GM18519 (cell line): Measurements from ENCODE around the gene PBX2.
"Not testable (repeated sequence)": the region's sequence is repeated elsewhere in the genome, so short reads cannot be mapped to it uniquely, and the experiment has no call there.

Experiments
- ATAC-seq: cut with Tn5 transposase; IDR thresholded peaks from one replicate; pipeline ENCODE4 v1.9.1; 2021; ENCODE audit warnings: mild to moderate bottlenecking, moderate library complexity; ENCODE audit not compliant: unreplicated experiment, low FRiP score

Gene PBX2

GRCh38 chr6:32151863-32152768 is 37.9 kb downstream of the PBX2 start, which contains the start of gene PRRT1:
TSS of gene PRRT1 (minus strand) at chr6:32151939. CDS start at chr6:32151827, 112 bp downstream.
- no peak for ATAC-seq

- no peak for ATAC-seq
Observed at GRCh38 chr6:32151181-32151862, 38.7 kb downstream of the PBX2 start.

GRCh38 chr6:32149932-32150870 is 39.8 kb downstream of the PBX2 start:
- no peak for ATAC-seq

- ATAC-seq, result no peak
Observed at GRCh38 chr6:32149092-32149755, 40.8 kb downstream of the PBX2 start.

- ATAC-seq, result no peak
Observed at GRCh38 chr6:32148289-32149091, 41.5 kb downstream of the PBX2 start.

- ATAC-seq, result no peak
Observed at GRCh38 chr6:32147401-32148132, 42.4 kb downstream of the PBX2 start.

DNA sequence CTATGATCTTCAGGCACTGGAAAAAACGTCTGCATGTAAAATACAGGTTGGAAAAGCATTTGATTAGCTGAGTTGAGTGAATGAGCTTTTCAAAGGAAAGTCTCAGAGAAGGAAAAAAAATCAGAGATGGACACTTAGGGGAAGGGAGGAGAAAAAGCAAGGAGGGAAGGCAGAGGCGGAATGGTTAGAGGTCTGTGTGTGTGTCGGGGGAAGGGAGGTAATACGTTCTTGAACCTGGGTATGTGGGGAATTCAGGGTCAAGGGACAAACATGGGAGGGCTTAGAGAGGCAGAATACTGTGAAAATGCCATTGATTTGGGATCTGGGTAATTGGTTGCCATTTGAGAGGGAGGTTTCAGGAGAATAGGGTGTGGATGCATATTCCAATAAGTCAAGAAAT is 43.3 kb downstream of the PBX2 start:
- ATAC-seq, result no peak

DNA sequence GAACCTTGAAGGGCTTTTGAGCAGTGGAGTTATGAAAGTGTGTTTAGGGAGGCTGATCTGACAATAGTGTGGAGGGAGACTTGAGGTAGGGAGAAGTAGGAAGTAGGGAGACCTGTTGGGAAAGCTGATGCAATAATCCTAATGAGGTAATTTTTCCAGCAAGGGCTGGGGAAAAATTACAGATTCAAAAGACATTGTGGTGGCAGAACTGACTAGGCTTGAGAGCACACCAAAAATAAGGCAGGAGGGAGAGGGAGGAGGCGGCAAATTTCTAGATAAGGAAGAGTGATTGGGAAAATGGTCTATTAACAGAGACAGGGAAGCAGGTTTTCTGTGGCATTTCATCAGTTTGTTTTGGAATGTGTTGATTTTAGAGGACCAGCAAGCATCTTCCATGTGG is 43.7 kb downstream of the PBX2 start:
- ATAC-seq, result no peak

GRCh38 chr6:32144238-32144637 is 45.8 kb downstream of the PBX2 start:
- not testable (repeated sequence) for ATAC-seq

DNA sequence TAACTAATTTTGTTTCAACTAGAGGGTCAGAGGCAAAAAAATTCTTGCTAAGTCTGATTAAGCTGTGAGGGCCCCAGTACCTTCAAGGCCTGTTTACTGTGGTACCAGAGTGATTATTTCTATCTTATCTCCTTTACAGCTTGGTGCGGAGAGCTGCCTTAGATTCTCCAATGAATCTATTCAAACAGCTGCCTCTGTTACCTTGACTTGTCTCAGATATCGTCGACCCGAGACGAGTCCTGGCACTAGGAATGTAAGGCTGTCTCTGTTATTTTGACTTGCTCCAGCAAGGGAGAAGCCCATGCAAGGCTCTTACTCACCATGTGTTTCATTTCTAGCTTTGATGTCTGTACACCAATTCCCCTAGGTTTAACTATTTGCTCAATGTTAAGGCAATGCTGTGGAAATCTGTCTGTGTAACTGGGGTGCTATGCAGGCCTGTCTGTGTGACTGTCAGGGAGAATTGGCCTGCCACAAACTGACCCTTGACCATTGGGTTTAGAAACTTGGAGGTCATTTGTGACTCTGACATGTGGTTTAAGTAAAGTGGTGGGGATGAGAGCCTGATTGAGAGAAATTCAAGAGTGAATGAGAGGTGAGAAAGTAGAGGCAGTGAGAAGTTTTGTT is 49.5 kb downstream of the PBX2 start:
- ATAC-seq, result no peak

GRCh38 chr6:32139590-32139989 is 50.4 kb downstream of the PBX2 start:
- no peak for ATAC-seq

GRCh38 chr6:32137454-32137853 is 52.5 kb downstream of the PBX2 start:
- no peak for ATAC-seq
